AG09309 (cell line): ENCODE data around the gene PNPLA7.
A peak's percentile ranks its signal among the peaks of the same experiment; 100 is the strongest.

Source experiments
- DNase-seq: peaks from one replicate; pipeline ENCODE4 v3.0.0-alpha.2; 2010; ENCODE audit warnings: low read depth
- H3K4me3 ChIP-seq: 2 replicates; pipeline ENCODE4 v1.5.1; 2011; ENCODE audit warnings: mild to moderate bottlenecking, low read depth, low read length, moderate library complexity; ENCODE audit not compliant: control insufficient read depth
- TF ChIP-seq, protein P1 (sequence below): IDR thresholded peaks from 2 replicates; pipeline ENCODE4 v1.5.1; 2011; ENCODE audit warnings: mild to moderate bottlenecking, low read depth, low read length, inconsistent platforms; ENCODE audit not compliant: insufficient read depth, control insufficient read depth; ENCODE audit errors: missing control alignments

PNPLA7 gene

DNA sequence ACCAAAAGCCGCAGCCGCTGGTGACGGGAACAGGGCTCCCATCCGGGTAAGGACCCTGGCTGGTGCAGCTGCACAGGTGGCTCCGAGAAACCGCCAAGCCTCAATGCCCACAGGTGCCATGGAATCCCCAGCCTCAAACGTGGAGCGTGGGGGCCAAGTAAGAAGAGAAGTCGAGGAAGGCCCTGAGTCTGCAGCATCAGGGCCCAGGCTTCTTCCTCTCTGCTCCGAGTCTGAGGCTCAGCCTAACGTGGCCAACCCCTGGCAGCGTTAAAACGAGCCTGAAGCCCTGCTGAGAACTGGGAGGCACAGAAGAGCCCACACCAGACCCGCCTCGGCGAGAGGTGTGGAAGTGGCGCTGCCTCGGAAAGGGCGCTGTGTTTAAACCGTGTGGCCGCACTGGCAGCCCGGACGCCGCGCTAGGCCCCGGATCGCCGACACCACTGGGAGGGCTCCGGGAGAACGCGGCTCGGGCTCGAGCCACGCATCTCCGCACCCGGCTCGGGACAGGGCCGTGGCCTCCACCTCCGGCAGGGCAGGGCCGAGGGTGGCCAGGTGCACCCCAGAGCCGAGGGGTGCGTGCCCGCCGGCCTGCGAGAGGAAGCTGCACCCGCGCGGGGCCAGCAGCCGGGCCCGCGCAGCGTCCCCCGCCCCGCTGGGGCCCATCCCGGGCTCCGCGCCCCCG is 39.4 kb upstream of the PNPLA7 start:
- DNase-seq = no peak
- TF ChIP-seq, protein P1, sequence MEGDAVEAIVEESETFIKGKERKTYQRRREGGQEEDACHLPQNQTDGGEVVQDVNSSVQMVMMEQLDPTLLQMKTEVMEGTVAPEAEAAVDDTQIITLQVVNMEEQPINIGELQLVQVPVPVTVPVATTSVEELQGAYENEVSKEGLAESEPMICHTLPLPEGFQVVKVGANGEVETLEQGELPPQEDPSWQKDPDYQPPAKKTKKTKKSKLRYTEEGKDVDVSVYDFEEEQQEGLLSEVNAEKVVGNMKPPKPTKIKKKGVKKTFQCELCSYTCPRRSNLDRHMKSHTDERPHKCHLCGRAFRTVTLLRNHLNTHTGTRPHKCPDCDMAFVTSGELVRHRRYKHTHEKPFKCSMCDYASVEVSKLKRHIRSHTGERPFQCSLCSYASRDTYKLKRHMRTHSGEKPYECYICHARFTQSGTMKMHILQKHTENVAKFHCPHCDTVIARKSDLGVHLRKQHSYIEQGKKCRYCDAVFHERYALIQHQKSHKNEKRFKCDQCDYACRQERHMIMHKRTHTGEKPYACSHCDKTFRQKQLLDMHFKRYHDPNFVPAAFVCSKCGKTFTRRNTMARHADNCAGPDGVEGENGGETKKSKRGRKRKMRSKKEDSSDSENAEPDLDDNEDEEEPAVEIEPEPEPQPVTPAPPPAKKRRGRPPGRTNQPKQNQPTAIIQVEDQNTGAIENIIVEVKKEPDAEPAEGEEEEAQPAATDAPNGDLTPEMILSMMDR = no peak
- H3K4me3 ChIP-seq = peak overlapping the region; percentile 75

DNA sequence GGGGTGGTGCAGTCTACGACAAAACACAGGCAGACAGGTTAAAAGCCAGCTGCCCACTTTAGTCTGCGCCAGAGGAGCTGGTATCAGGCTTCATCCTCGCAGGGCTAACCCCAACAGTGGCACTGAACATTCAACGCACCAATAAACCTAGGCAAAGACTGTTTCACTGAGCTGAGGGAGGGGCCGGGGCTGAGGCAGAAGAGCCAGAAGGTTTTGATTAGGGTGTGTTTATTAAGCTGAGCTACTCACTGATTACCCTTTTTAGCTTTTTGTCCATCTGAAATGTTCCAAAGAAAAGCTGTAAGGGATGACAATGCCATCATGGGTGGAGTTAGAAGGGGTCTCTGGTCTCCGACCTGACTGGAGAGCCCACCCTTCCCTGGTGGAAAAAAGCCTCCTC is 38.7 kb upstream of the PNPLA7 start:
- DNase-seq = no peak
- H3K4me3 ChIP-seq = peak overlapping the region; percentile 75
- TF ChIP-seq, protein P1 = no peak

DNA sequence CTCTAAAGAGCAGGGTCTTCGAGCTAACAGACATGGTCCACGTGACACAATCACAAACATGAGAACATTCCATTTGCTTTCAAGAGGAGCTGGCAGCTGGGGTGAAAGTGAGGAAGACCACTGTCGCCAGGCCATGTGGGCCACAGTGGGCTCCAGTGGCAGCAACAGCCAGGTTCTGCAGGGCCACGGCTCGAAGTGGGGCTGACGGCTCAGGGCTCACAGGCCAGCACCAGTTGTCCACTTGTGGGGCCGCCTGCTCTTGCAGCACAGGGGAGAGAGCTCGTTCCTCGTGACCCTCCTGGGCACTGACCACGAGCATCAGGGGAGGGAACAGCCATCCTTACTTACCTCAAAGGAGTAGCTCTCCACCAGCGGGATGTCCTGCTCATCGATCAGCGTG is 38.1 kb upstream of the PNPLA7 start:
- H3K4me3 ChIP-seq = no peak overlapping the region
- TF ChIP-seq, protein P1 = no peak
- no peak for DNase-seq

DNA sequence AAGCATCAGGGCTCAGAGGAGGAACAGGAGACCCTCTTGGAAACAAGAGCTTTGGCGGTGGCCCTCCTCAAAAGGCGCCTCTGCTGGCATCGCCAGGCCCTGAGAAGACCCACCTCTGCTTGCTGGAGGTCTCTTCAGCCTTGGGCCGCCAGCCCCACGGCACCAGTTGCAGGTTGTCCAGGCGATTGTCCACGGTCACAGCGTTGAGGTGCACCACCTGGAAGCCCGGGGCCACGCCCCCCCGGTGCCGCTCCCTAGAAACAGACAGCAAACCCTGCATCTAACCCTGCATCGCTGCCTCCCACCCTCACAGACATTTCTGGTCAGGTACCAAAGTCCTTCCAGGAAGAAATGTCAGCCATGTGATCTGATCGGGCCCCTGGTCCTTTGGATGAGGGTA is 36.7 kb upstream of the PNPLA7 start:
- H3K4me3 ChIP-seq = no peak overlapping the region

GRCh38 chr9:137583957-137584356 is 33.8 kb upstream of the PNPLA7 start:
- DNase-seq = no peak
- TF ChIP-seq, protein P1 = no peak
- no peak overlapping the region for H3K4me3 ChIP-seq

More for the DNA sequence above, 36.7 kb upstream of the PNPLA7 start:
- DNase-seq = no peak
- TF ChIP-seq, protein P1 = no peak

DNA sequence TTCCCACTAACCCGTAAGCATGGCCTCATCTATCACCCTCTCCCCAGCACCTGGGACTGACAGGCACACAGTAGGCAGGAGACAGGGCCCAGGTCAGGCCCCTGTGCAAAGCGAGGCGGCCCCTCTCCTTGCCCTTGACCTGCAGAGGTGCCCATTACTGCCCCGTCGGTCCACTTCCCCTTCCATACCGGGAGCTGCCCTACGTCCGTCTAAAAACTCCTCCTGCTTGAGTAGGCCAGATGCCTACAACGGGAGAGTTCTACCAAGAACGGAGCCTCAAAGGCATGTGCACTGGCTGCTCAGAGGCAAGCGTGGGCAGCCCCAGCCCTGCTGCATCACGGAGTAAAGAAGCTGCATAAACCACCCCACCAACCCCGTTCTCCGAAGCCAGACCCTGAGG is 33.1 kb upstream of the PNPLA7 start:
- no peak overlapping the region for H3K4me3 ChIP-seq
- no peak for DNase-seq
- TF ChIP-seq, protein P1 = no peak
